RWPE1 (cell line): ENCODE results near the gene KIF18B.

Source experiments
- CTCF ChIA-PET: fragments of 350-600 bp; sonication (Branson Sonifier 250); formaldehyde crosslinking; extraction: SDS; loops from one replicate; lab custom pipeline; 2021; lab: Yijun Ruan, JAX
- POLR2A ChIA-PET: fragments of 400-600 bp; formaldehyde crosslinking; extraction: SDS; loops from one replicate; lab custom pipeline; 2020; ENCODE audit warnings: antibody characterized with exemption; ENCODE audit not compliant: low non-redundant PET; lab: Yijun Ruan, JAX
- DNase-seq: peaks from one replicate; pipeline ENCODE4 v3.0.0; 2012; ENCODE audit warnings: low spot score
- H3K27ac ChIP-seq: fragments of 450-650 bp; 2 replicates; pipeline ENCODE4 v1.5.1; 2017
- TF ChIP-seq, protein P1 (sequence below): fragments of 450-650 bp; conservative IDR thresholded peaks from 2 replicates; pipeline ENCODE4 v1.5.1; 2017; ENCODE audit warnings: low read depth, mild to moderate bottlenecking

Gene KIF18B

DNA sequence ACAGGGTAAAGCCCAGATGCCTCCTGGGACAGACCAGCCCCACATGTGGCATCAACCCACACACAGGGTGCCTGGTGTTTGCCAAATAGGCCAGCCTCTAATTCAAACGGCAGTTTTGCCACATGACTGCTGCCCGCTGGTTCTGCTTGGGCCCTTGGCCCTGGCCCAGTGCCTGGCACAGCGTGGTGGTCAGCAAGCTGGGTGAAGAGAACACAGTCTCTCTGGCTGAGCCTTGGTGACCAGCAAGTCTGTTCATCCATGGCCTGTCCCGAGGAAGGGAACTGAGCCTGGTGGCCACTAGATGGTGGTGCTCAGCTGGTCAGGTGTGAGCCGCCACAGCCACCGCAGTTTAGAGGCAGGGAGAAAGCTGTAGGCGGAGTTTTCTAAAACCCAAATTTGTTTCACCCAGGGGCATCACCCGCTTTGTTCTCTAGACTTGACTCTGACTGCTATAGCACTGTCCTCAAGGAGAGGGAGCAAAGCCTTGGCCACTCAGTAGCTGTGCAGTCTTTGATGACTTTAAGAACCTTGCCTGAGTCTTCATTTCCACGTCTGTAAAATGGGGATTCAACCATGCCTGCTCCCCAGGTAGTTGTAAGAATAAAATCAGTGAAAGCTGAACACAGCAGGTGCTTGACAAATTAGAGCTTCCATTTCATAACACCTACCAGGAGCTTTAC lies 27.5 kb downstream of the KIF18B start:
- peak; percentile 81 for DNase-seq
- ChIA-PET POLR2A (interaction anchor here (1.1 kb wide), 1 partner anchor 100 kb away, joined by 4 read pairs; no protein-coding TSS in a partner anchor), CTCF (interaction anchor here (0.5 to 5.6 kb wide), 28 partner anchors 9 to 212 kb away, joined by 3 to 113 read pairs (median 4); partner anchors contain the start of genes C1QL1, EFTUD2 and PLCD3)
- peak overlapping the region; percentile 60 for H3K27ac ChIP-seq
- TF ChIP-seq, protein P1, sequence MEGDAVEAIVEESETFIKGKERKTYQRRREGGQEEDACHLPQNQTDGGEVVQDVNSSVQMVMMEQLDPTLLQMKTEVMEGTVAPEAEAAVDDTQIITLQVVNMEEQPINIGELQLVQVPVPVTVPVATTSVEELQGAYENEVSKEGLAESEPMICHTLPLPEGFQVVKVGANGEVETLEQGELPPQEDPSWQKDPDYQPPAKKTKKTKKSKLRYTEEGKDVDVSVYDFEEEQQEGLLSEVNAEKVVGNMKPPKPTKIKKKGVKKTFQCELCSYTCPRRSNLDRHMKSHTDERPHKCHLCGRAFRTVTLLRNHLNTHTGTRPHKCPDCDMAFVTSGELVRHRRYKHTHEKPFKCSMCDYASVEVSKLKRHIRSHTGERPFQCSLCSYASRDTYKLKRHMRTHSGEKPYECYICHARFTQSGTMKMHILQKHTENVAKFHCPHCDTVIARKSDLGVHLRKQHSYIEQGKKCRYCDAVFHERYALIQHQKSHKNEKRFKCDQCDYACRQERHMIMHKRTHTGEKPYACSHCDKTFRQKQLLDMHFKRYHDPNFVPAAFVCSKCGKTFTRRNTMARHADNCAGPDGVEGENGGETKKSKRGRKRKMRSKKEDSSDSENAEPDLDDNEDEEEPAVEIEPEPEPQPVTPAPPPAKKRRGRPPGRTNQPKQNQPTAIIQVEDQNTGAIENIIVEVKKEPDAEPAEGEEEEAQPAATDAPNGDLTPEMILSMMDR, result peak; percentile 90

DNA sequence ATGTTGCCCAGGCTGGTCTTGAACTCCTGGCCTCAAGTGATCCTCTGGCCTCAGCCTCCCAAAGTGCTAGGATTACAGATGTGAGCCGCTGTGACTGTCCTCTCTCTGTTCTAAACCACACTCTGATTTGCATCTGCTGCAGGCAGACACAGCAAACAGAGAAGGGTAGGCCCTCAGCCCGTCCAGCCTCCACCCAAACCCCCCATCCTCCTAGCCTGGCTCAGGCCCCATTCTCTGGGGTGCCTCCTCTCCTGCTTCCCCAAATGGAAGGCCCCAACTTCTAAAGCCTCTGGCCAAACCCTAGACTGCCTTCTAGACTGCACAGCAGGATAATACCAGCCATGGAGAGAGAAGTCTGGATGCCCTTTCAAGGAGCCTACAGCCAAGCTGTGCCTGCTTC lies 28.2 kb downstream of the KIF18B start:
- DNase-seq, result no peak
- TF ChIP-seq, protein P1, result no peak
- ChIA-PET POLR2A (no interaction called here), CTCF (interaction anchor here (0.5 to 5.6 kb wide), 19 partner anchors 10 to 213 kb away, joined by 3 to 113 read pairs (median 5); partner anchors contain the start of genes C1QL1, EFTUD2 and PLCD3)
- H3K27ac ChIP-seq, result peak overlapping the region; percentile 60

DNA sequence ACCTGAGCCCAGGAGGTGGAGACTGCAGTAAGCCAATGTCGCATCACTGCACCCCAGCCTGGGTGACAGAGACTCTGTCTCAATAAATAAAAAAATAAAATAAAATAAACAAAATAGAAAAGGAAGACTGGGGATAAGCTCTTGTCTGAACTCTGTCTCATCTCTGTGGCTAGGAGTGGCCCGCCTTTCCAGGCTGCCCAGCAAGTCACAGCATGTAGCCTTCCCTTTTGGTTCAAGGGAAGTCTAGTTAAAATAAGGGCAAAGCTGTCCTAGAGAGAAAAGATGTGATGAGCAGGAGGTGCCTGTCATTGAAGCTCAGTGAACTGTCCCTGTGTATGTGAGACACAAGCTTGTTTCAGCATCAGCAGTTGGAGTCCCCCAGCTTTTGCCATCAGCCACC lies 29.6 kb downstream of the KIF18B start:
- CTCF ChIA-PET, result interaction anchor here (0.6 to 5.6 kb wide), 3 partner anchors 40 to 181 kb away, joined by 3 to 113 read pairs (median 6); no protein-coding TSS in a partner anchor

DNA sequence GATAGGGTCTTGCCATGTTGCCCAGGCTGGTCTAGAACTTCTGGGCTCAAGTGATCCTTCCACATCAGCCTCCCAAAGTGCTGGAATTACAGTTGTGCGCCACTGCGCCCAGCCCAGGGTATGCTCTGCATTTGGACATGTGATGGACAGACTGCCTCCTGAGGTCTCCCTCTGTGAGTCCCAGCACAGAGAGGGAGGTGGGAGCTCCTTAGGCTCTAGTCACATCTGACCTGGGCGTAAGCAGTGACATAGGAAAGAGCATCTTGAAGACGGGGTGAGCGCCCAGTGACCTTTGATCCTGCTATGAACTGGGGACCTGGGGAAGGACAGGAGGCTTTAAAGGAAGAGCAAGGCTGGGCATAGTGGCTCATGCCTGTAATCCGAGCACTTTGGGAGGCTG lies 30.1 kb downstream of the KIF18B start:
- ChIA-PET CTCF (interaction anchor here (5.6 kb wide), 1 partner anchor 104 kb away, joined by 113 read pairs; no protein-coding TSS in a partner anchor), POLR2A (interaction anchor here (0.7 kb wide), 1 partner anchor 216 kb away, joined by 5 read pairs; no protein-coding TSS in a partner anchor)
- no peak for DNase-seq
- peak overlapping the region; percentile 91 for H3K27ac ChIP-seq
- TF ChIP-seq, protein P1, result no peak

More for the DNA sequence above, 29.6 kb downstream of the KIF18B start:
- DNase-seq, result no peak
- peak overlapping the region; percentile 91 for H3K27ac ChIP-seq
- POLR2A ChIA-PET, result no interaction called here
- TF ChIP-seq, protein P1, result no peak

DNA sequence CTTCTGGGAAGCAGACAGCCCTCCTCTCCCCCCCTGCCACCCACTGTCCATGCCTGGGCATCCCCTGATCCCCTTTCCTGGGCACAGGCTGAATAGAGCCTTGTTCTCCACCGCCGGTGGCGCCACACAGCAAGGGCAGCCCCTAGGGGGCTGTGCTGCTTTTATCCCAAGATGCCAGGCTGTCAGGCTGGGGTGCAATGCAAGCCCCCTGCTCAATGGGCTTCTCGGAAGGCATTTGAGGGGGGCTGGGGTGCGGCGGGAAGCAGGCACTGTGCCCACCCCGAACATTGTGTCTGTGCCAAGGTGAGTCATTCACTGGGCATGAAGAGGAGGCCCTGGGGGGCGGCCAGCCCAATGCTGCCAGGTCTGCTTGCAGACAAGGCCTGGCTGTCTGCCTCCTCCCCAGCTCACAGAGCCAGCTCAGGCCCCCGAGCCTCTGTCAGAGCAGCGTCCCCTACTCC lies 30.8 kb downstream of the KIF18B start:
- CTCF ChIA-PET, result no interaction called here
- POLR2A ChIA-PET, result no interaction called here
- H3K27ac ChIP-seq, result peak overlapping the region; percentile 91
- TF ChIP-seq, protein P1, result no peak
- DNase-seq, result peak; percentile 64

DNA sequence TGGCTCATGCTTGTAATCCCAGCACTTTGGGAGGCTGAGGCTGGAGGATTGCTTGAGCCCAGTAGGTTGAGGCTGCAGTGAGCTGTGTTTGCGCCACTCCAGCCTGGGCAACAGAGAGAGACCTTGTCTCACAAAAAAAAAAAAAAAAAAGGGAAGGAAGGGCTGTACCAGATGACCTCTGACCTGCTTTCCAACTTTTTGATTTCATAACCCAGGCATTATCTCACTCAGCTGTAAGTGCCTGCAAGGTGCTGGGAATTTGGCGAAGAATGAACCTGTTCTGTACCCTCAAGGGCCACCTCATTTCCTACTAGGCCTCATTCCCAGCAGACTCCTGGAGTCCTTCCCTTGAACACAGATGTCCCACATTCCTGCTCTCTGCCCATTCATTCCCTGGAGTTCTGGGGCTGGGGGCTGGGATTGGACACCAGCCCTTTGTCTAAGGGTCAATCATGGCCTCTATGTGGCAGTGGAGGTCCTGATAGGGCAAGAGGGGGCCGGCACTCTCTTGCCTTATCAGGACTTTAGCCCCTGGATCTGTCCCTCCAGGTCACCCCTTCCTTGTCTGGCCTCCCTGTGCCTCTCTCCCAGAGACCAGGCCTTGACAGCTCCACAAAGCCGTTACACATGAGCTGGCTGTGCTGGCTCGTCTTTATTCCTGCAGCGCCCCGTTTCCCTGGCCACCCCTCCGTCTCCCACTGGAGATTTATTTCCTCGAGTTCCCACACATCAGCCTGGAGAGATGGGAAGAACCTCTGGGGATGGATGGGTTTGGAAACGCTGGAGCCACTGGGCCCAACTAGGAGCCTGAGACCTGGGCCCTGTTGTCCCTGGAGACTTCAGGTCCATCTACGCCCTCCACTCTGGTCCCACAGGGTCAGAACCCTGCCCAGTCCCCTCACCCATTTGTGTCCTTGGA lies 31.5 kb downstream of the KIF18B start:
- TF ChIP-seq, protein P1, result no peak
- no peak for DNase-seq
- peak overlapping the region; percentile 91 for H3K27ac ChIP-seq
- ChIA-PET POLR2A (no interaction called here), CTCF (interaction anchor here (0.6 to 1.1 kb wide), 3 partner anchors 16 to 106 kb away, joined by 3 read pairs; no protein-coding TSS in a partner anchor)
